NCI-H1092 (cell line): ENCODE data around the gene CAPN11.
"Not testable (repeated sequence)": the region's sequence is repeated elsewhere in the genome, so short reads cannot be mapped to it uniquely, and the experiment has no call there.

ENCODE experiments used
- DNase-seq: peaks from one replicate; lab custom pipeline; 2025; lab: John Stamatoyannopoulos, UW

The CAPN11 gene

GRCh38 chr6:44228031-44228430 is 69.4 kb downstream of the CAPN11 start:
- no peak for DNase-seq

- DNase-seq, result no peak
These were observed 69.8 kb downstream of the CAPN11 start for GRCh38 chr6:44228433-44228832.

- no peak for DNase-seq
These were observed 70.2 kb downstream of the CAPN11 start for GRCh38 chr6:44228836-44229235.

GRCh38 chr6:44229376-44230033 is 70.9 kb downstream of the CAPN11 start:
- no peak for DNase-seq

GRCh38 chr6:44230034-44230675 is 71.5 kb downstream of the CAPN11 start:
- no peak for DNase-seq

- DNase-seq, result not testable (repeated sequence)
These were observed 72.8 kb downstream of the CAPN11 start for GRCh38 chr6:44231426-44231825.

- no peak for DNase-seq
These were observed 74.3 kb downstream of the CAPN11 start for GRCh38 chr6:44232676-44233566.

- no peak for DNase-seq
These were observed 75.0 kb downstream of the CAPN11 start for GRCh38 chr6:44233567-44234100.
